ENCODE results near the gene FADD. TPM values are rescaled to one million over a fixed set of nuclear protein-coding genes. Genes with fewer than 3 reads are reported as not detected.

The FADD gene
- total RNA-seq, 4 donors from 2014 or later, result 17.9 to 24.5 (median 21.0) TPM

- intact Hi-C loops (cut with DNase I; ENCODE audit: low total_unique reads), result no loop called here
- WGBS, 2 donors, result 23 to 30% methylated on average over 17 to 21 of the region's 24 CpGs
- TF ChIP-seq POLR2A (IDR thresholded peaks at IDR 0.05) (no peak), CTCF (IDR thresholded peaks at IDR 0.05) (no peak)
- DNase-seq (ENCODE audit: low spot score in 2 of 2), result peak; percentile 73 to 93
- H3K4me3 ChIP-seq (ENCODE audit: low read depth, poor library complexity, severe bottlenecking), result no peak overlapping the region
Measured at GRCh38 chr11:70159627-70160570, 43.2 kb upstream of the FADD start.

- 92 to 93% methylated on average over 10 to 17 of the region's 17 CpGs for WGBS, 2 donors
- intact Hi-C loops (cut with DNase I; ENCODE audit: low total_unique reads), result no loop called here
- DNase-seq (ENCODE audit: low spot score in 2 of 2), result no peak
- H3K4me3 ChIP-seq (ENCODE audit: low read depth, poor library complexity, severe bottlenecking), result no peak overlapping the region
- TF ChIP-seq POLR2A (IDR thresholded peaks at IDR 0.05) (no peak), CTCF (IDR thresholded peaks at IDR 0.05) (no peak)
Measured at GRCh38 chr11:70161043-70161625, 42.0 kb upstream of the FADD start.

GRCh38 chr11:70164705-70165104 is 38.4 kb upstream of the FADD start:
- no peak overlapping the region for H3K4me3 ChIP-seq (ENCODE audit: low read depth, poor library complexity, severe bottlenecking)
- no peak for TF ChIP-seq POLR2A (IDR thresholded peaks at IDR 0.05)
- no peak for TF ChIP-seq CTCF (IDR thresholded peaks at IDR 0.05)
- intact Hi-C loops (cut with DNase I; ENCODE audit: low total_unique reads), result no loop called here
- DNase-seq (ENCODE audit: low spot score in 2 of 2), result no peak
- 84 to 90% methylated on average over 9 to 10 of the region's 10 CpGs for WGBS, 2 donors

GRCh38 chr11:70167120-70167519 is 36.0 kb upstream of the FADD start:
- TF ChIP-seq CTCF (IDR thresholded peaks at IDR 0.05) (no peak), POLR2A (IDR thresholded peaks at IDR 0.05) (no peak)
- no peak overlapping the region for H3K4me3 ChIP-seq (ENCODE audit: low read depth, poor library complexity, severe bottlenecking)
- no peak for DNase-seq (ENCODE audit: low spot score in 2 of 2)
- intact Hi-C loops (cut with DNase I; ENCODE audit: low total_unique reads), result no loop called here
- 84 to 91% methylated on average over 9 of the region's 9 CpGs for WGBS, 2 donors

GRCh38 chr11:70167723-70168404 is 35.2 kb upstream of the FADD start:
- WGBS, 2 donors, result 92 to 95% methylated on average over 12 to 17 of the region's 17 CpGs
- H3K4me3 ChIP-seq (ENCODE audit: low read depth, poor library complexity, severe bottlenecking), result no peak overlapping the region
- DNase-seq (ENCODE audit: low spot score in 2 of 2), result no peak
- TF ChIP-seq POLR2A (IDR thresholded peaks at IDR 0.05) (no peak), CTCF (IDR thresholded peaks at IDR 0.05) (no peak)
- intact Hi-C loops (cut with DNase I; ENCODE audit: low total_unique reads), result no loop called here

Measured in lower leg skin (tissue), 4 donors.